HUDEP-2 (cell line): ENCODE measurements around the gene PPIAL4G.
"Not testable (repeated sequence)": the region's sequence is repeated elsewhere in the genome, so short reads cannot be mapped to it uniquely, and the experiment has no call there.

ENCODE experiments used
- DNase-seq, 76 experiments: peaks; one replicate each; lab custom pipeline; 2025; ENCODE audit not compliant: unreplicated experiment in 76 of 76; lab: John Stamatoyannopoulos, UW

PPIAL4G gene

GRCh38 chr1:148483029-148483428 is at the start of gene PPIAL4G:
TSS of gene PPIAL4G (minus strand) at chr1:148483302. CDS start at chr1:148483252, 50 bp downstream.
- not testable (repeated sequence) for DNase-seq

- not testable (repeated sequence) for DNase-seq
These were observed 49.1 kb upstream of the PPIAL4G start for GRCh38 chr1:148532158-148532557.

- DNase-seq = peak in 40 of 76 experiments; percentile 0 to 70 (median 23)
These were observed 46.0 kb upstream of the PPIAL4G start for GRCh38 chr1:148529101-148529567.

GRCh38 chr1:148528591-148528990 is 45.5 kb upstream of the PPIAL4G start:
- DNase-seq = not testable (repeated sequence)

GRCh38 chr1:148526587-148526986 is 43.5 kb upstream of the PPIAL4G start:
- DNase-seq = not testable (repeated sequence)

GRCh38 chr1:148523205-148524144 is 40.4 kb upstream of the PPIAL4G start:
- not testable (repeated sequence) for DNase-seq

GRCh38 chr1:148522561-148523204 is 39.6 kb upstream of the PPIAL4G start:
- peak in 75 of 76 experiments; percentile 29 to 97 (median 88) for DNase-seq

- peak in 73 of 76 experiments; percentile 4 to 91 (median 70) for DNase-seq
These were observed 39.0 kb upstream of the PPIAL4G start for GRCh38 chr1:148522072-148522471.

GRCh38 chr1:148514310-148514709 is 31.2 kb upstream of the PPIAL4G start:
- DNase-seq = not testable (repeated sequence)

GRCh38 chr1:148512571-148513184 is 29.6 kb upstream of the PPIAL4G start:
- DNase-seq = not testable (repeated sequence)

- not testable (repeated sequence) for DNase-seq
These were observed 10.8 kb upstream of the PPIAL4G start for GRCh38 chr1:148493933-148494332.

GRCh38 chr1:148481134-148481533 is 2.0 kb downstream of the PPIAL4G start:
- not testable (repeated sequence) for DNase-seq

GRCh38 chr1:148459694-148460093 is 23.4 kb downstream of the PPIAL4G start:
- not testable (repeated sequence) for DNase-seq

- DNase-seq = peak in 1 of 76 experiments; percentile 4
These were observed 24.1 kb downstream of the PPIAL4G start for GRCh38 chr1:148458901-148459581.

- DNase-seq = not testable (repeated sequence)
These were observed 24.7 kb downstream of the PPIAL4G start for GRCh38 chr1:148458398-148458797.

- not testable (repeated sequence) for DNase-seq
These were observed 30.3 kb downstream of the PPIAL4G start for GRCh38 chr1:148452845-148453244.

GRCh38 chr1:148439654-148440325 is 43.3 kb downstream of the PPIAL4G start:
- not testable (repeated sequence) for DNase-seq

GRCh38 chr1:148435406-148435805 is 47.7 kb downstream of the PPIAL4G start:
- DNase-seq = no peak

- DNase-seq = no peak
These were observed 48.3 kb downstream of the PPIAL4G start for GRCh38 chr1:148434832-148435231.

GRCh38 chr1:148432916-148433317 is 50.2 kb downstream of the PPIAL4G start:
- not testable (repeated sequence) for DNase-seq
